GM23248 (cell line): ENCODE data around the gene HEY2. TPM values are rescaled to one million over a fixed set of nuclear protein-coding genes. Genes with fewer than 3 reads are reported as not detected.
A peak's percentile ranks its signal among the peaks of the same experiment; 100 is the strongest.

ENCODE experiments used
- DNase-seq: peaks from one replicate; pipeline ENCODE4 v3.0.0-alpha.2; 2015
- H2AFZ ChIP-seq: fragments of 200-600 bp; sonication (generic); 2 replicates; pipeline ENCODE4 v1.6.1; 2016; ENCODE audit warnings: antibody characterized with exemption
- H3F3A ChIP-seq: fragments of 200-600 bp; sonication (generic); 2 replicates; pipeline ENCODE4 v1.6.1; 2016; ENCODE audit warnings: mild to moderate bottlenecking, antibody characterized with exemption, mixed run types; ENCODE audit not compliant: insufficient read depth
- H3K27ac ChIP-seq: fragments of 200-600 bp; sonication (generic); 2 replicates; pipeline ENCODE4 v1.5.1; 2016; ENCODE audit warnings: mild to moderate bottlenecking
- H3K27me3 ChIP-seq: fragments of 200-600 bp; sonication (generic); replicated peaks from 2 replicates; pipeline ENCODE4 v1.6.1; 2016; ENCODE audit warnings: mild to moderate bottlenecking; ENCODE audit not compliant: insufficient read depth
- H3K36me3 ChIP-seq: fragments of 200-600 bp; sonication (generic); 2 replicates; pipeline ENCODE4 v1.6.1; 2016; ENCODE audit warnings: low read depth, mild to moderate bottlenecking
- H3K4me1 ChIP-seq: fragments of 200-600 bp; sonication (generic); 2 replicates; pipeline ENCODE4 v1.6.1; 2016; ENCODE audit warnings: mild to moderate bottlenecking; ENCODE audit not compliant: insufficient read depth
- H3K4me2 ChIP-seq: fragments of 200-600 bp; sonication (generic); one replicate; pipeline ENCODE4 v1.6.1; 2016; ENCODE audit warnings: mild to moderate bottlenecking; ENCODE audit not compliant: unreplicated experiment
- H3K4me3 ChIP-seq: fragments of 200-600 bp; sonication (generic); 2 replicates; pipeline ENCODE4 v1.5.1; 2016; ENCODE audit warnings: mild to moderate bottlenecking
- H3K79me2 ChIP-seq: fragments of 200-600 bp; sonication (generic); 2 replicates; pipeline ENCODE4 v1.6.1; 2016; ENCODE audit warnings: mild to moderate bottlenecking; ENCODE audit not compliant: insufficient read depth
- H3K9ac ChIP-seq: fragments of 200-600 bp; sonication (generic); 2 replicates; pipeline ENCODE4 v1.6.1; 2016; ENCODE audit warnings: mild to moderate bottlenecking
- H3K9me2 ChIP-seq: fragments of 200-600 bp; sonication (generic); 2 replicates; pipeline ENCODE4 v1.6.1; 2016; ENCODE audit warnings: mixed run types, mild to moderate bottlenecking, moderate library complexity; ENCODE audit not compliant: insufficient read depth
- H3K9me3 ChIP-seq: fragments of 200-600 bp; sonication (generic); one replicate; pipeline ENCODE4 v1.6.1; 2017; ENCODE audit warnings: low read depth
- H4K20me1 ChIP-seq: fragments of 200-600 bp; sonication (generic); 2 replicates; pipeline ENCODE4 v1.6.0; 2016; ENCODE audit not compliant: insufficient read depth
- EZH2 ChIP-seq: fragments of 200-600 bp; sonication (generic); IDR thresholded peaks from 2 replicates; pipeline ENCODE4 v1.6.1; 2018; ENCODE audit warnings: antibody characterized with exemption, mild to moderate bottlenecking; ENCODE audit not compliant: insufficient read depth, poor library complexity, severe bottlenecking
- EZH2phosphoT487 ChIP-seq: fragments of 200-600 bp; sonication (generic); IDR thresholded peaks from 2 replicates; pipeline ENCODE4 v1.6.1; 2018; ENCODE audit warnings: antibody characterized with exemption, moderate library complexity, mild to moderate bottlenecking, low read depth; ENCODE audit not compliant: insufficient read depth
- WGBS, 2 experiments: methylation state at CpG; one replicate each; pipeline ENCODE4 v1.1.6; 2015 to 2017; ENCODE audit warnings: low lambda C conversion rate in 2 of 2, low coverage in 1 of 2; ENCODE audit errors: missing lambda C conversion rate in 2 of 2; 5-methylcytosine and 5-hydroxymethylcytosine counted together
- in situ Hi-C: fragments of 300-500 bp; cut with MboI; formaldehyde crosslinking; loops from 2 replicates; pipeline ENCODE4 v1.15.0; 2020
- polyA plus RNA-seq: library from polyadenylated mRNA; unstranded; fragments of >200 nt; fragmentation: Nextera tagmentation; extraction: Ambion mirVana; gene quantifications from 2 replicates; pipeline ENCODE4 v1.2.1, GENCODE V29; 2016
- total RNA-seq: library from RNA; depleted of rRNA; stranded (reverse); fragments of >200 nt; shearing (Covaris generic); gene quantifications from 2 replicates; pipeline ENCODE4 v1.2.3, GENCODE V29; 2014

The HEY2 gene
- total and polyA plus RNA-seq, 2 experiments from 2014 or later, result not detected

DNA sequence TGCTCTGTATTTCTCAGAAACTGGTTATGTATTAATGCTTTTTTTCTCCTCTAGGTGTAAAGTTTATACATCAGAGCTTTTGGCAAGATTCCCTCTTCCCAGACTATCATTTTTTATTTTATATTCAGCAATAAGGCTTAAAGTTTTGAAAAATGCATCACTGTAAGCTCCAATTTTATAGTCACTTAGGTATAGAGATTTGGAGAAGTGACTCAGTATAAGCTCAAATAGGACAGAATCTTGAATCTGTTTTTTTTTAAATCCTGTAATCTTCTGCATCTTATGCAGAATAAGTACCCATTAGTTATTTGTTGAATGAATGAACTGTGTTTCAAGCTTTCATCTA is 42.4 kb downstream of the HEY2 start:
- TF ChIP-seq EZH2 (no peak), EZH2phosphoT487 (no peak)
- Histone ChIP-seq H3K9ac (peak overlapping the region; percentile 92; the same call in 1 of the 2 replicates), H3K9me3 (no peaks in the 10 kb centered on the region), H4K20me1 (no peaks in the 10 kb centered on the region), H3K4me2 (peak overlapping the region; percentile 95), H3K36me3 (no peaks in the 10 kb centered on the region), H2AFZ (peak overlapping the region; percentile 83), H3K9me2 (no peaks in the 10 kb centered on the region), H3K4me1 (peaks cover 36% of the 10 kb centered on the region), H3K27me3 (no peaks in the 10 kb centered on the region), H3F3A (peaks cover 21% of the 10 kb centered on the region), H3K79me2 (peaks cover 12% of the 10 kb centered on the region; the same call in 1 of the 2 replicates), H3K27ac (peak overlapping the region; percentile 93; the same call in 1 of the 2 replicates), H3K4me3 (peak overlapping the region; percentile 78)
- in situ Hi-C loops, result no loop called here
- DNase-seq, result no peak

DNA sequence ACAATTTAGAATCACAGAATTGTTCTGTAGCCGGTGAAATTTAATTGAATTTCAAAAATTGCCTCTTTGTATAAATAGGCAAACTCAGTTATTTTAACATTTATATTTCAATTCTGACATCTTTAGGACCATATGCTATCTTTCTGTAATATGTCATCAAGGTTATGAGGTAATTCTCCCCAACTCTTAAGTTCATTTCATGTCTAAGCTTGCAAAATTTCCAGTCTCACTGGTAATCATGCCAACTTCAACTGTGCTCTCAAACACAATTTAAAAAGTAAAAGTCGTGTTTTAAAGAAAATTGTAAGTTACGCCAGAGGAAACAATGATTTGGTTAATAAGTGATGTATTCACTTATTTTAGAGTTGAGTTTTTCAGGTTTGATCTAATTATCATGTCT is 42.7 kb downstream of the HEY2 start:
- H3K9ac ChIP-seq, result no peak overlapping the region
- no peaks in the 10 kb centered on the region for H4K20me1 ChIP-seq
- H3K4me1 ChIP-seq, result peaks cover 36% of the 10 kb centered on the region
- peak overlapping the region; percentile 95 for H3K4me2 ChIP-seq
- H3K9me3 ChIP-seq, result no peaks in the 10 kb centered on the region
- no peaks in the 10 kb centered on the region for H3K9me2 ChIP-seq
- in situ Hi-C loops, result no loop called here
- peaks cover 12% of the 10 kb centered on the region; the same call in 1 of the 2 replicates for H3K79me2 ChIP-seq
- H3K4me3 ChIP-seq, result peak overlapping the region; percentile 78
- DNase-seq, result no peak
- H3K27ac ChIP-seq, result peak overlapping the region; percentile 93; the same call in 1 of the 2 replicates
- TF ChIP-seq EZH2phosphoT487 (no peak), EZH2 (no peak)
- 57 to 58% methylated on average over 3 of the region's 3 CpGs for WGBS, 2 experiments
- peaks cover 21% of the 10 kb centered on the region for H3F3A ChIP-seq
- 0 out of 2 replicates have a peak overlapping the region, but pooled peaks have one; percentile 83 for H2AFZ ChIP-seq
- no peaks in the 10 kb centered on the region for H3K27me3 ChIP-seq
- H3K36me3 ChIP-seq, result no peaks in the 10 kb centered on the region

DNA sequence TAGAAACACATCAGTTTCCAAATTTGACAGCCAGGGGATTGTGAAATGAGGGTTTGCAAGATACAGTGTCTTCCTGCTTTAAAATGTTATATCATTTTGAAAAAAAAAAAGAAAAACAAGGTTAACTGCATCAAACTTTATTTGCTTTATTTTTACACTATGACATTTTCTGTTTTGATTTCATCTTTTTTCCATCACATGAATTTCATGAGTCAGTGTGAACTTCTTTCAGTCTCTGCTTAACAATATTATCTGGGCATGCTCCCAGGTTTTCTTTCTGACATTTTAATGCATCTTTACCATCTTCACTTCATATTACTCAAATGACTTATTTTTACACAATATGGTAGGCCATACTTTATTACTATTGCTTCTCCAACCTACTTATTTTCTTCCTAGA is 43.2 kb downstream of the HEY2 start:
- in situ Hi-C loops, result no loop called here
- no peaks in the 10 kb centered on the region for H3K9me3 ChIP-seq
- no peak overlapping the region for H2AFZ ChIP-seq
- peaks cover 21% of the 10 kb centered on the region for H3F3A ChIP-seq
- H3K79me2 ChIP-seq, result peaks cover 12% of the 10 kb centered on the region; the same call in 1 of the 2 replicates
- H3K4me2 ChIP-seq, result no peak overlapping the region
- no peaks in the 10 kb centered on the region for H3K9me2 ChIP-seq
- peaks cover 36% of the 10 kb centered on the region for H3K4me1 ChIP-seq
- DNase-seq, result peak; percentile 51
- TF ChIP-seq EZH2phosphoT487 (no peak), EZH2 (no peak)
- H3K9ac ChIP-seq, result no peak overlapping the region
- no peaks in the 10 kb centered on the region for H3K36me3 ChIP-seq
- H3K4me3 ChIP-seq, result no peak overlapping the region
- H4K20me1 ChIP-seq, result no peaks in the 10 kb centered on the region
- no peak overlapping the region for H3K27ac ChIP-seq
- H3K27me3 ChIP-seq, result no peaks in the 10 kb centered on the region

GRCh38 chr6:125793280-125793679 is 43.8 kb downstream of the HEY2 start:
- no peaks in the 10 kb centered on the region for H4K20me1 ChIP-seq
- H3K27ac ChIP-seq, result no peak overlapping the region
- H2AFZ ChIP-seq, result no peak overlapping the region
- H3K4me3 ChIP-seq, result no peak overlapping the region
- H3F3A ChIP-seq, result peaks cover 21% of the 10 kb centered on the region
- no peak for DNase-seq
- in situ Hi-C loops, result no loop called here
- peaks cover 12% of the 10 kb centered on the region; the same call in 1 of the 2 replicates for H3K79me2 ChIP-seq
- 95% methylated on average over 2 of the region's 2 CpGs for WGBS, 2 experiments
- H3K4me2 ChIP-seq, result no peak overlapping the region
- no peaks in the 10 kb centered on the region for H3K36me3 ChIP-seq
- no peaks in the 10 kb centered on the region for H3K27me3 ChIP-seq
- H3K9me2 ChIP-seq, result no peaks in the 10 kb centered on the region
- peaks cover 36% of the 10 kb centered on the region for H3K4me1 ChIP-seq
- no peak for TF ChIP-seq EZH2
- TF ChIP-seq EZH2phosphoT487, result no peak
- no peaks in the 10 kb centered on the region for H3K9me3 ChIP-seq
- H3K9ac ChIP-seq, result no peak overlapping the region

GRCh38 chr6:125793863-125794262 is 44.4 kb downstream of the HEY2 start:
- Histone ChIP-seq H3K36me3 (no peaks in the 10 kb centered on the region), H3K27me3 (no peaks in the 10 kb centered on the region), H3K4me2 (peak overlapping the region; percentile 27), H3K4me1 (peaks cover 39% of the 10 kb centered on the region), H3F3A (peaks cover 22% of the 10 kb centered on the region), H2AFZ (no peak overlapping the region), H3K9ac (no peak overlapping the region), H3K4me3 (no peak overlapping the region), H3K9me3 (no peaks in the 10 kb centered on the region), H3K27ac (no peak overlapping the region), H4K20me1 (no peaks in the 10 kb centered on the region), H3K9me2 (no peaks in the 10 kb centered on the region), H3K79me2 (peaks cover 12% of the 10 kb centered on the region; the same call in 1 of the 2 replicates)
- peak; percentile 20 for DNase-seq
- TF ChIP-seq EZH2phosphoT487, result no peak
- no peak for TF ChIP-seq EZH2
- in situ Hi-C loops, result no loop called here
- WGBS, 2 experiments, result 52 to 54% methylated on average over 3 of the region's 3 CpGs
